Renal cortical epithelial cell (primary cell): ENCODE data around the gene DPP10. TPM values are rescaled to one million over a fixed set of nuclear protein-coding genes. Genes with fewer than 3 reads are reported as not detected.
A peak's percentile ranks its signal among the peaks of the same experiment; 100 is the strongest.

Experiments used
- DNase-seq: peaks from one replicate; pipeline ENCODE4 v3.0.0-alpha.2; 2011; ENCODE audit warnings: low read depth
- total RNA-seq: library from RNA; depleted of rRNA; stranded (reverse); fragments of >200 nt; gene quantifications from 2 replicates; pipeline ENCODE4 v1.2.3, GENCODE V29; 2014

Gene DPP10
- total RNA-seq, 1 donor from 2014 or later, result not detected

GRCh38 chr2:115129536-115129935, 687.1 kb downstream of the DPP10 start:
- no peak for DNase-seq

- no peak for DNase-seq
These were observed 718.2 kb downstream of the DPP10 start for GRCh38 chr2:115160531-115161080.

- no peak for DNase-seq
These were observed 718.8 kb downstream of the DPP10 start for GRCh38 chr2:115161081-115161770.

- no peak for DNase-seq
These were observed 719.5 kb downstream of the DPP10 start for GRCh38 chr2:115161771-115162493.

DNA sequence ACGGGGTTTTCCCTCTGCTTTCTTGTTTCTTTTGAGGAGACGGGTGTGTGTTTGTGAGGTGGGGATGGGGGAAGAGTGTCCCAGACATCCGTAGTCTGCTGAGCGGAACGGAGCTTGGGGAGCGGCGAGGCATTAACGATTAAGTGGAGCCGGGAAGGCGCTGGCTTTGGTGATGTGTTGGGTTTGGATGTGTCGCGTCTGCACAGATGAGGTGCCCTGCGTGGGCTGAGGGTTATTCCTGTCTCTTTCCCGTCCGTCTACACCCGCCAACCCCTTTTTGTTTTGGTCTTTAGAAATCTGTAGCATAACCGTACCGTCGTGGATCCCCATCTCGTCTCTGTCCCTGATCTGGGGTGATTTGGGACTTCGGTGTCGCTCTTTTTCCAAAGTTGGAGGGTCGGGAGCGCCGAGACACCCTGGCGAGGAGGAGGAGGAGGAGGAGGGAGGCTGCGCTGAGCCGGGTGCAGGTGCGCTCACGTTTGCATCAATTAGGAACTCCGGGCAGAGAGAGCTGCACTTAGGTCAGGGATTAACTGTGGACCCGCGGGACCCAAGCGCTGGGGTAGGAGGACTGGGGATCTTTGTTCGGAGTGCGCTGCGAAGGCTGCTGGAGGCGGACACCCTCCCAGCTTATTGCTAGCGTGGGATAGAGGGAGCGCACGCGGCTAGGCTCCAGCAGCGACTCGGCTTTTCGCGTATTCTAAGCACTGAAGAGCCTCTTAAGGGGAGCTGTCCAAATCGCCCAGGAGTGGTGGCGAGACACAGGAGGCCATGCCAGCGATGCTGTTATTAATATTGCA, 720.3 kb downstream of the DPP10 start:
- DNase-seq, result no peak

GRCh38 chr2:115163572-115163971, 721.1 kb downstream of the DPP10 start:
- DNase-seq, result no peak

DNA sequence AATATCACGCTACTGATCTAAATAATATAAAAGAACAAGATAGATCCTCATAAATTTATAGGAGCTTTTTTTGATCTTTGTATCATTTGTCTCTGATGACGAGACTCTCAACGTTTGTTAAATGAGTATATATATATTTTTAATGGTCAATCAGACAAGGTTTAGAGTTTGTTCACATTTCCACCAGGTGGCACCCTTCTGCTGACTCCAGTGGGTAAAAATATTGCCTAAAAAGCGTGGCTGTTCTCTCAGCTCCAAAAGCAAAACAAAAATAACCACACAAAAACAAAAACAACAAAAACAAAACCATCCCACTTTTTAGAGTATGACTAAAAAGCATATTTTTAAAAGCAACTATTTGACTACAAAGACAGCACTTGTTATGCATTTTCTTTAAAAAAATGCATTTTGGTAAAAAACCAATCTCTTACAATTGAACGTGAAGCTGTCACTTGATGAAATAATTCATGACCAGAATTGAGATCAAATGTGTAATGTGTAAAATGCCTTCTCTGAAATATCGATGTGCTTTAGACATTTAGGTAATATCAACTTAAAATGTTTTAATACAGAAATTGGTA, 723.2 kb downstream of the DPP10 start:
- peak; percentile 33 for DNase-seq

DNA sequence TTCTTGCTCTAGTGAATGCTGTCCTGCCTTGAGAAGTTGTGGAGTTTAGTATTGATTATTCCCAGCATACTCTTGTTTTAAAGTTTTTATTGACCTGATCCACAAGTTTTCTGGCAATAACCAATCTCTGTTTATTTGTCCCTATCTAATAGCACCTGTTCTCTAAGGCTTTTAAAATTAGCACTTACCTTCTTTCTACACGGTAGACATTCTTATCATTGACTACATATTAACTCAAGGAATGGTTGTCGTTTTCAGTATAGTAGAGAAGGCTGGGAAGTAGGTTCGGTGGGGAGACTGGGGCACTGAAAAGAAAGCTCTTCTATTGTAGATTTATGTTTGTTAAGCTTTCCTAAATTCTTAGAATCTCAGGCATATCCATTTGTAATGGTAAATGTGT, 726.0 kb downstream of the DPP10 start:
- no peak for DNase-seq

DNA sequence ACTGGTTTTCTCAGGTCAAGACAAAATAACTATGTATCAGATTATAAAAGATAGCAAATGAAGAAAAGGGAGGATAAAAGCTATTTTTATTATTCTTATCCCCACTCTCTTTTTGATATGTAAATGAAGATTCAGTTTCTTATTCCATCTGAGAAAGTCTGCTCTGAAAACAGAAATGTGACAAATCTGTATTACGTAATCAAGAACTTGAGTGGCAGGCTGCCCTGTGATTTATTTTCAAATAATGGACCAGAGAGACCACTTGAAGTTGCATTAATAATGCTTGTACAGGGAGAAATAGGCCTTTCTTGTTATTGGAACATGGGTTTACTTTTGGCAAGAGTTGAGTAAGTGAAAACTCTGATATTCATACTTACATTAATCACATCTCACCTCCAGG, 727.4 kb downstream of the DPP10 start:
- DNase-seq, result no peak

DNA sequence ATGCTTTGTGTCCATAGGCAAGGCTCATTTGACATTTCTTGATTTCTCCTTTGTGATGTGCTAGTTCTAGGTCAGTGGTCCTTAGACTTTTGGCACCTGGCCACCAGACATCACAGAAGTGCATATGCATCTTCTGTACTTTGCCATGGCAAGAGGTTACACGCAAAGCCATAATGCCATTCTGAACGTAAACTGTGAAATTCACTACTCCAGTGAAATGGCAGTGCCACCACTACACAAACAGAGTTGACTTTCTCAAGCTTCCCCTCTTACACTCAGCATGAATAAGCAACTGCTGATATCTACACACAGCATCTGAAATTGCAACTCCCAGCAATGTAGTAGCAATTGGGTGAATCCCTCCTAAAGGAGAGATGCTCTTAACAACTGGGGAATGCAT, 729.3 kb downstream of the DPP10 start:
- DNase-seq, result no peak

GRCh38 chr2:115174651-115175050, 732.2 kb downstream of the DPP10 start:
- no peak for DNase-seq

GRCh38 chr2:115183144-115183543, 740.7 kb downstream of the DPP10 start:
- no peak for DNase-seq

GRCh38 chr2:115190459-115190858, 748.0 kb downstream of the DPP10 start:
- no peak for DNase-seq

- no peak for DNase-seq
These were observed 752.2 kb downstream of the DPP10 start for GRCh38 chr2:115194623-115195022.

DNA sequence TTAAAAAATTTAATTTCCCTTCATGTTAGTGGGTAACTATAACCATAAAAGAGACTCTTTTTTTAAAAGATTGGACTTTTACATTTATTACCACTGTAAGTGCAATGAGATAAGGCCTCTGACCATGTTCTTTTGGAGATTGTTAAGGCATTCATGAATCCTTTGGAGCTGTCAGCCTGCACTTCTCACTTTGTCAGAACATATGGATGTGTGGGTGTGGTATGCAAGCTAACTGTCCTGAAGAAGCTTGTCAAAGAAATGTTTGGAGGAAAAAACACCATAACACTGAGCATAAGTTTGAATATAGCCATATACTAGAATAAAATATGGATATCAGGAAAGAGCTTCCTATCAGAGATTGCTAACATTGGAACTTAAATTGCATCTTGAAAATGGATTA, 754.1 kb downstream of the DPP10 start:
- DNase-seq, result no peak

DNA sequence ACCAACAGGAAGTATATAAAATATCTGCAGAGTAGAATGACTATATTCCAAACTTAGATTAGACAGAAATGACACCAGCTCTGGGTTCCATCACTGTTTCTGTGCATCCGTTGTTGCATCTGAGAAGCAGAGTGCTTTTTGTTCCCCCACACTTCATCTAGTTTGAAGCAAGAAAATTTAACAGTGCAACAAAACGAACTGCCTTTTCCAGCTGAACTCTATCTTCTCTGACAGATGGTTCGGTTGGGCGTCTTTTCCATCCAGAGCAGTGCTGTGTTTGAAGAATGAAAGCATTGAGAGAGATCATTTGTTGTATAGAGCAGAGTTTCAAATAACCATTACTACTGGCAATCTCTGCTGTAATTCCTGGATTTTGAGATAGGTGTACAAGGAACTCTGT, 757.5 kb downstream of the DPP10 start:
- no peak for DNase-seq

DNA sequence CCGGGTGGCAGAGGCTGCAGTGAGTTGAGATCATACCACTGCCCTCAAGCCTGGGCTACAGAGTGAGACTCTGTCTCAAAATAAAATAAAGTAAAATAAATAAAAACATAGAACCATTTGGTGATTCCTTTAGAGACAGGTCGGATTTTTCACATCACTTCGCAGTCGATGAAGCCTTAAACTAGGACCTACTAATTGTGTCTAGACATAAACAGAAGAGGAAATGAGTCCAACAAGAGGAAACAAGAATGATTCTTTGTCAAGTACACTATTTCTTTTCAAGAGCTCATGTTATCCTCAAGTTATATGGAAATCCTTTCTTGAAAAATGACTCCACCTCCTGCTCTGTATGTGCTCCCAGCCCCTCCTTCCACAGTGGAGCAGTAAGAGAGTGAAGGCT, 758.9 kb downstream of the DPP10 start:
- no peak for DNase-seq

GRCh38 chr2:115208493-115209164, 766.2 kb downstream of the DPP10 start:
- no peak for DNase-seq

DNA sequence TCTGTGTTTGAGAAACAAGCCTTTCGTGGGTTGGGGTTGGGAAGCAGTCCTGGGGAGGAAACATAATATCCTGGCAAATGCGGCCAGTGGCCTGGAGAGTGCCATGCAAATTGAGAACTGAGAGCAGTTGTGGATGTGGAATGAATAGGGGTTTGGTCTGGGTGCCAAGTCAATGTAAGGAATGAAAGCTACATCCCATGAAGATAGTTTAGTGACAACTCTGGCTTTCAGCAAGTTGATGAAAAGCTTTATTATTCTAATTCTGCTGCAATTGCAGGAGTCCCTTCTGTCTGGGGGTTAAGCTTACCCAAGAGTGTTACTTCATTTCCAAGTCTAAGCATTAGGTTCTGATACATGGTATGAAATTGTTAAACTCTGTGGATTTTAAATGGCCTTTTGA, 771.6 kb downstream of the DPP10 start:
- DNase-seq, result no peak

- no peak for DNase-seq
These were observed 776.9 kb downstream of the DPP10 start for GRCh38 chr2:115219296-115219695.

DNA sequence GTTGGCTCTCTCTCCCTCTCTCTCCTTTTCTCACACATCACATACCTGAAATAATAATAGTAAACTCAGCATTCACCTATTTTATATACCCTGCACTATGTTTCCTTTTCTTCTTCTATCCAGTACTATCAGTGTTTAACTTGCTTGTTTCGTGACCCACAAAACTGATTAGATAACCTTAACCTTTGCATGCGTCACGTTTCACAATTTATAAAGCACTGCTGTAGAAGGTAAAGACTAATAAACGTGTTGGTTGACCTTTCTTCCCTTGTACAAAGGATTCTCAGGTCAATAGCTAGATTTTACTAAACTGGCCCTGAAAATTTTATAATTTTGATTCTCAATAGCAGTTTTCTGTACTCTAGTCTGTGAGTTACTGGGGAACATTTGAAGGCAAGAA, 791.7 kb downstream of the DPP10 start:
- DNase-seq, result no peak

DNA sequence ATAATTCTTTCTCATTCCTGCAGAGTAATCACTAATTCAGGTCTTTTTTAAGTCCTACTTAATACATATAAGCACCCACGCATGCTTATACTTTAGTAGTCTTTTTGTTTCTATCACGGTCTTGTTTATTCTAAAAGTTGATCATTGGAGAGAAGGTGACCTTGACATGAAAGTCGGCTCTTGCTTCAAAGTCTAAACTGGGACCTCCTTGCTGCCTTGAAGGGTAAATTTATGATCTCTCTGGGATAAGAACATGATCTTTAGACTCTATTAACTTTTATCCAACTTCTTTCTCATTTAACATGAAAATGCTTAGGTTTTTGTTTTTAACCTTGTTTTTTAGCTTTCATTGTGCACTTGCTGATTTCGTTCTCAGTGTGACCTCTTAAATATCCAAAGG, 792.3 kb downstream of the DPP10 start:
- DNase-seq, result no peak
